Gastroesophageal sphincter (tissue), 3 donors: ENCODE measurements around the gene CCDC120.

Experiments used
- CTCF ChIP-seq, 4 experiments: fragments of 200-600 bp in 2 of 4; fragments of 450-650 bp in 2 of 4; sonication (generic) in 1 of 4; IDR thresholded peaks; one replicate each; pipeline ENCODE4 v1.5.1; 2017 to 2019; ENCODE audit warnings: antibody characterized with exemption in 4 of 4, mild to moderate bottlenecking in 2 of 4, moderate library complexity in 2 of 4
- EP300 ChIP-seq: sonication (generic); formaldehyde crosslinking; IDR thresholded peaks from one replicate; pipeline ENCODE4 v1.6.1; 2017; ENCODE audit warnings: antibody characterized with exemption, mild to moderate bottlenecking
- POLR2A ChIP-seq, 2 donors: fragments of 450-650 bp; IDR thresholded peaks; one replicate each; pipeline ENCODE4 v1.6.1; 2017; ENCODE audit warnings: antibody characterized with exemption in 2 of 2, mild to moderate bottlenecking in 2 of 2, moderate library complexity in 1 of 2
- POLR2AphosphoS5 ChIP-seq: sonication (generic); formaldehyde crosslinking; IDR thresholded peaks from one replicate; pipeline ENCODE4 v1.6.1; 2017; ENCODE audit warnings: antibody characterized with exemption

DNA sequence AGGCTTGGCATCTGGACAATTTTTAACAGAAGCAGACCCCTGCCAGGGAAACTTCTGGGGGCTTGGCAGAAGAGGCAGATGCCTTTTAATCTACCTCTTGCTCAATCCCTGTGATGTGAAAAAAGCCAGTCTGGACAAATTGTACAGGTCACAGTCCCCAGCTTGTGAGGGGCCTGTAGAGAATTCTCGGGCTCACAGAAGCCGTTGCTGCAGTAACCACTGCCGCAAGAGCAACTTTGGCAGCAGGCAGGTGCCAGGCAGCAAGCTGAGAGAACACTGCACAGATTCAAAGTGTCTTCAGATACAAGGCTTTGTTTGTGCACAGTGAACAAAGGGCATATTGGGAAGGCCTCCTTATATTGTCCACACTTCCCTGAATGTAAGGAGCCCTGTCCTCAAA lies 53.0 kb downstream of the CCDC120 start:
- TF ChIP-seq CTCF (IDR thresholded peaks at IDR 0.05), result no peak
- TF ChIP-seq POLR2A (IDR thresholded peaks at IDR 0.05), result no peak
- no peak for TF ChIP-seq EP300
- TF ChIP-seq POLR2AphosphoS5, result no peak
